Activated T-cell treated with anti-CD3 and anti-CD28 coated beads for 4 hours (primary cell): ENCODE data around the gene STK35.

Experiments used
- DNase-seq: peaks from one replicate; pipeline ENCODE4 v3.0.0-alpha.2; 2020

Gene STK35

GRCh38 chr20:2137552-2138201, 36.0 kb downstream of the STK35 start:
- no peak for DNase-seq

- DNase-seq = no peak
Observed at GRCh38 chr20:2138396-2138795, 36.8 kb downstream of the STK35 start.

GRCh38 chr20:2139250-2139649, 37.6 kb downstream of the STK35 start:
- no peak for DNase-seq

DNA sequence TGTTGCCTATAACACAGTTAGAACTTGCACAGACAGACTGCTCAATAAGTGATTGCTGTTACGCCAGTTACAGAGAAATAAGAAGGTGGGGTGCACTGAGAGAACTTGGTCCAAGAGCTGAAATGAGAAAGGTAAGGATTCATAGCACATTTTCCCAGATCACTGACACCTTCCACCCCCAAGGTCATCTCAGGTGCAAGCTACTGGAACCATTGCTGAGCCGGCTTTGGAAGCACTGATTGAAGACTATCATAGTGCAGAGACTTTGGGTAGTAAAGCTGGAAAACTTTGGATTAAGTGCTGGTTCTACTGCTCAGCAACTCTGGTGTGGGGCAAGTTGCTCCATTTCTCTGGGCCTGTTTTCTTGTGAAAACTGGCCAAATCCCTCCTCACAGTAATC, 38.1 kb downstream of the STK35 start:
- no peak for DNase-seq

DNA sequence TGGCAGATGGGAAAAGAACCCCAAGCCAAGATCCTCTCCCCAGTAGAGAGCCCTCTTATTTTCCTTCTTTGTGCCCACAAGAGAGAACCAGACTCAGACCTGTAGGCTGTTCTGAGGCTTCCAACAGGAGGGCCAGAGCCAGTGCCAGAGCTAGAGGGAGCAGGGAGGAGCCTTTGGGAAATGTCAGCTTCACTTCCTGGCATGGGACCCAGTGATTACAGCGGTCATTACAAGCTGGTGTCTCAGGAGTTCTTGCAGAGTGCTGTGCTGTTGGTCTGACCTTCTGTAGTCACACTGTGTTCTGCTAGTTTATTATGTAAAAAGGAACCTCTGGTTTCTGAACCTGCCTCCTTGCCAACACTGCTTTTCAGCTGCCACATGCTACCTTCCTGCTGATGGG, 38.9 kb downstream of the STK35 start:
- DNase-seq = no peak

- DNase-seq = no peak
Observed at GRCh38 chr20:2141600-2142575, 40.3 kb downstream of the STK35 start.

- no peak for DNase-seq
Observed at GRCh38 chr20:2142649-2143048, 41.0 kb downstream of the STK35 start.

- DNase-seq = no peak
Observed at GRCh38 chr20:2143594-2143993, 42.0 kb downstream of the STK35 start.

DNA sequence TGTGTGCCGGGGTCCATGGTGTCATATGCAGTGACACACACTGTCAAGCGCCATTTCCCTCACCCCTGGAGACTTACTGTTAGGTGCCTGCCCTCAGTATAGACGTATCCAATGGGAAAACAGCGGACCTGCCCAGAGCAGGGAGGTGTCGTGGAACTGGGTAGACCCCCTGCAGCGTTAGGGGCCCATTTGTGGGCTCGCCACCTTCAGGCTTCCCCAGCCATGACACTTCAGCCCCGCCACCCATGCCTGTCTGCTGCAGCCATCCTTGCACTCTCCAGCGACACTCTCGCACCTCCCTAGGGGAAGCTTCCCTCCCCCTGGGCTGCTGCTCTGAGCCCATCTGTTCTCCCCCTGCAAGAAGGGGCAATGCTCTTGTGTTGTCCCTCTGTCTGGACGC, 43.2 kb downstream of the STK35 start:
- no peak for DNase-seq

- no peak for DNase-seq
Observed at GRCh38 chr20:2145376-2145775, 43.7 kb downstream of the STK35 start.

- DNase-seq = no peak
Observed at GRCh38 chr20:2146080-2146867, 44.6 kb downstream of the STK35 start.

GRCh38 chr20:2149507-2149906, 47.9 kb downstream of the STK35 start:
- DNase-seq = no peak

- no peak for DNase-seq
Observed at GRCh38 chr20:2150660-2151059, 49.0 kb downstream of the STK35 start.

DNA sequence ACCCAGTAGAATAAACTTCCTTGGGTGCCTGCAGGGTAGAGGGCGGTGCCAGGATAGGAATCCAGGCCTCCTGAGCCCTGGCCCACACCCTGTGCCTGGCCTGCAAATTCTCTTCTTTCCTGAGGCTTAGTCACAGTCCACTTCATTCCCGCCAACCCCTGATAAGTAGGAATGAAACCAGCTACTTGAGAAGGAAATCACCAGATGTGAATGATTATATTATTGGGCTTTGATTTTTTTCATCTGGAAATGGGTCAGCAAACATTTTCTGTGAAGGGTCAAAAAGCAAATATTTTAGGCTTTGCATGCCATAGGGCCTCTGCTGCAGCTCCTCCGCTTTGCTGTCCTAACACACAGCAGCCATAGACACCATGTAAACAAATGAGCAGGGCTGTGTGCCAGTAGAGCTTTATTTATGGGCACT, 50.2 kb downstream of the STK35 start:
- no peak for DNase-seq

DNA sequence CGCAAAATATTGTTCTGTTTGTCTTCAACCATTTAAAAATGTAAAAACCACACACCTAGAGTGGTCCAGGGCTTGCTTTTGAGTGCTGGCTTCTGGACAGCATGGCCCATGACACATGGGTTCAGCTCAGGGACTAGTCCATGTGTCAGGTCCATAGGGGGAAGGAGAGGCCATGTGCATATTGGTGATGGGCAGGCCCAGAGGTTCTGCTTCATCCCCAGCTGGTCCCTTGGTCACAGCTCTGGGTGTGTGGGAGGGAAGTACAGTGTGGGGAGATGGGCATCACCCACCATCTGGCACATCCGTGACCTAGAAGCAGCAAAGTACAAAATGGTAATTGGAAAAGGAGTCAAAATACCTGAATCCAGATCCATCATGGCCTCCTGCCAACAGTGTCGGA, 50.7 kb downstream of the STK35 start:
- DNase-seq = no peak

GRCh38 chr20:2153326-2153725, 51.7 kb downstream of the STK35 start:
- DNase-seq = no peak

DNA sequence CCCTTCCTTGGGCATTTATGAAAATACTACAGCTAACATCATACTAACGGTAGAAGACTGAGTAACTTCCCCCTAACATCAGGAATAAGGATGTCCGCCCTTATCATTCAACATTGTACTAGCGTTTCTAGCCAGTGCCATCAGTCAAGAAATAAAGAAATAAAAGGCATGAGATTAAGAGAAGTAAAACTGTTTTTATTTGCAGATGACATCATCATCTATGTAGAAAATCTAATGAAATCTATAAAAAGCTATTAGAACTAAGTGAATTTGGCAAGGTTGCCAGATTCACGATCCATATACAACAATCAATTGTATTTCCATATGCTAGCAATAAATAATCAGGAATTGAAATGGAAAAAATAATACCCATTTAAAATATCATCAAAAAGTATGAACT, 54.6 kb downstream of the STK35 start:
- no peak for DNase-seq

DNA sequence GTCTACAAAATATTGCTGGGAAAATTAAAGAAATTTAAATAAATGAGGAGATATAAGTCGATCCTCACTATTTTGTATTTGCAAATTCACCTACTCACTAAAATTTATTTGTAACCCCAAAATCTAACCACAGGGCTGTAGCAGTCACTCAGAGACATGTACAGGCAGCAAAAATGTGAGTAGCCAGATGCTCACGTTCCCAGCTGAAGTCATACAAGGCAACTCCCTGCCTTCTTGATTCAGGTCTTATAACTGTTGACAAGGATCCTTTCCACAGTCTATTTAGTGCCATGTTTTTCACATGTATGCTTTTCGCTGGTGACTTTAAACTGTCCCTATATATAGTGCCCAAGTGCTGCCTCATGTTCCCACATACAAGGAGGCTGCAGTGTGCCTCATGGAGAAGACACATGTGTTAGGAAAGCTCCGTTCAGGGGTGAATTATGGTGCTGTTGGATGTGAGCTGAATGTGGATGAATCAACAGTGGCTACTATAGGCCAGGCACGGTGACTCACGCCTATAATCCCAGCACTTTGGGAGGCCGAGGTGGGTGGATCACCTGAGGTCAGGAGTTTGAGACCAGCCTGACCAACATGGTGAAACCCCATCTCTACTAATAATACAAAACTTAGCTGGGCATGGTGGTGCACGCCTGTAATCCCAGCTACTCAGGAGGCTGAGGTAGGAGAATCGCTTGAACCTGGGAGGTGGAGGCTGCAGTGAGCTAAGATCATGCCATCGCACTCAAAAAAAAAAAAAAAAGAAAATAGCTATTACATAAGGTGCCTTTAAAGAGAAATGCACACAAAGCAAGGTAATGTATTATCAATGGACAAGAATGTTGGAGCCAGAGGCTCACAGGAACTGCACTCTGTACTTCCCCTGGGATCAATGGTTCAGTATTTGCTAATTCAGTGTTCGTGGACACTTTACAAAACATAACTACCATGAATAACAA, 55.3 kb downstream of the STK35 start:
- DNase-seq = no peak

- DNase-seq = no peak
Observed at GRCh38 chr20:2162125-2162822, 60.6 kb downstream of the STK35 start.

DNA sequence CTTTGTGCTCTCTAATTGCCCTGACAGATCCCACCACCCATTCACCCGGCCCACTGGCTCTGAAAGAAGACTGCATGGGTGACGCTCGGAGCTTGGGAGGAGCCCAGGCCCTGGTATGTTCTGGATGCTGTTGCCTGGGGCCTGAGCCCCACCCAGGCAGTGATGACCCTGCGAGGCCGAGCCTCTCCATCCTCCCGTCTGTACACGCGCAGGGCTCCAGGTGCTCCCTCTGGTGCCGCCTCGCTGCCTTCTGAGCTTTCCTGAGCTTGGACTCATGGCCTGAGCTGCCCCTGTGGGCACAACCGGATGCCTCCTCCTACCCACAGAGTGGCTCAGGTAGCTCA, 61.2 kb downstream of the STK35 start:
- DNase-seq = no peak

DNA sequence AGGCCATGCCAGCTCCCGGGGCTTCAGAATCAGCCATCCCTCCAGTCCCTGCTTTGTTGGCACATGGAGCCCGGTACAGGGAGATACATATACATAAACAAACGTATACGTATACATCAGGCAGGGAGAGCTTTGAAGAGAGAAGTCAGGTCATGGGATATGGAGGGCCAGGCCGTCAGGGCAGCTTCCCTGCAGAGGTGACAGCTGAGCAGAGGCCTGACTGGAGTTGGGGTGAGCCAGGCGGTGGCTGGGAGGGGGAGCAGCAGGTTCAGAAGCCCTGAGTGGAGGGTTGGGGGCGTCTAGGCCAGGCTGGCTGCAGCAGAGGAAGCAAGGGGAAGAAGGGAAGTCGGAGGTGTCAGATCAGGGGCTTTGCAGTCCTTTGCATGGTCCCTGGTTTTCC, 61.7 kb downstream of the STK35 start:
- DNase-seq = no peak

GRCh38 chr20:2163757-2164156, 62.1 kb downstream of the STK35 start:
- DNase-seq = no peak
